HepG2 (cell line): ENCODE results near the gene NRL. TPM values are rescaled to one million over a fixed set of nuclear protein-coding genes. Genes with fewer than 3 reads are reported as not detected.

ENCODE experiments used
- ATF4 ChIP-seq, 2 experiments: fragments of 450-650 bp in 1 of 2; sonication (generic) in 1 of 2; formaldehyde crosslinking; IDR thresholded peaks; 2 replicates each; pipeline versions ENCODE4 v1.5.0 to v1.8.0; 2020 to 2022; ENCODE audit warnings: mild to moderate bottlenecking in 1 of 2, missing genetic modification reagents in 1 of 2
- CREB1 ChIP-seq, 2 experiments: fragments of 450-650 bp in 1 of 2; IDR thresholded peaks; 2 replicates each; pipeline ENCODE4 v1.6.1; 2016 to 2017; ENCODE audit warnings: control low read depth in 1 of 2, mild to moderate bottlenecking in 1 of 2, missing compliant biosample characterization in 1 of 2, missing genetic modification characterization in 1 of 2
- HDAC2 ChIP-seq: sonication (generic); formaldehyde crosslinking; IDR thresholded peaks from 2 replicates; pipeline ENCODE4 v1.4.0; 2020; ENCODE audit warnings: missing genetic modification reagents
- RFXAP ChIP-seq: sonication (generic); formaldehyde crosslinking; IDR thresholded peaks from 2 replicates; pipeline ENCODE4 v1.4.0; 2020; ENCODE audit warnings: missing genetic modification reagents, borderline replicate concordance
- SMARCE1 ChIP-seq: fragments of 450-650 bp; IDR thresholded peaks from 2 replicates; pipeline ENCODE4 v1.6.1; 2017; ENCODE audit warnings: borderline replicate concordance
- USF2 ChIP-seq, 2 experiments: sonication (generic) in 1 of 2; formaldehyde crosslinking in 1 of 2; IDR thresholded peaks; 2 replicates each; pipeline versions ENCODE4 v1.5.1 to v1.6.1; 2011 to 2020; ENCODE audit warnings: borderline replicate concordance in 1 of 2, low read depth in 1 of 2, low read length in 1 of 2, mild to moderate bottlenecking in 1 of 2, missing genetic modification reagents in 1 of 2, moderate library complexity in 1 of 2
- ZFP1 ChIP-seq: IDR thresholded peaks from 2 replicates; pipeline ENCODE4 v1.6.1; 2016
- ZNF253 ChIP-seq: sonication (generic); formaldehyde crosslinking; IDR thresholded peaks from 2 replicates; pipeline ENCODE4 v1.8.0; 2022; ENCODE audit warnings: mild to moderate bottlenecking, missing genetic modification reagents, borderline replicate concordance
- ZNF512B ChIP-seq: sonication (generic); formaldehyde crosslinking; IDR thresholded peaks from 2 replicates; pipeline ENCODE4 v1.5.1; 2020; ENCODE audit warnings: missing genetic modification reagents, mild to moderate bottlenecking, borderline replicate concordance
- ZNF75D ChIP-seq: sonication (generic); formaldehyde crosslinking; IDR thresholded peaks from 2 replicates; pipeline ENCODE4 v1.8.1; 2023; ENCODE audit warnings: missing genetic modification reagents, mild to moderate bottlenecking, borderline replicate concordance
- ZNF768 ChIP-seq: sonication (generic); formaldehyde crosslinking; IDR thresholded peaks from 2 replicates; pipeline ENCODE4 v1.4.0; 2020; ENCODE audit warnings: missing genetic modification reagents
- ZNF841 ChIP-seq: sonication (generic); formaldehyde crosslinking; IDR thresholded peaks from 2 replicates; pipeline ENCODE4 v1.8.1; 2023; ENCODE audit warnings: missing genetic modification reagents, borderline replicate concordance
- polyA plus RNA-seq, 8 experiments: library from polyadenylated mRNA; depleted of rRNA in 3 of 8; stranded (reverse) in 7 of 8; unstranded in 1 of 8; fragments of >200 nt; fragmentation: Illumina TruSeq in 4 of 8; extraction: Trizol in 4 of 8; gene quantifications; 2 replicates each; pipeline versions ENCODE4 v1.2.1 to v1.2.3, GENCODE V29; 2011 to 2016; ENCODE audit warnings: low read depth in 4 of 8, missing spikeins in 1 of 8, mixed read lengths in 1 of 8; ENCODE audit not compliant: insufficient read depth in 1 of 8
- total RNA-seq, 5 experiments: library from RNA; depleted of rRNA; stranded (reverse); fragments of >200 nt; fragmentation: Illumina TruSeq; extraction: Trizol; gene quantifications; 2 replicates each; pipeline ENCODE4 v1.2.3, GENCODE V29; 2016; ENCODE audit warnings: low read depth in 1 of 5
- TF ChIP-seq, protein P1 (sequence below): sonication (generic); formaldehyde crosslinking; conservative IDR thresholded peaks from 2 replicates; pipeline ENCODE4 v1.8.0; 2022; ENCODE audit warnings: low read depth, missing genetic modification reagents
- TF ChIP-seq, protein P2 (sequence below): sonication (generic); formaldehyde crosslinking; IDR thresholded peaks from 2 replicates; pipeline ENCODE4 v1.8.0; 2022; ENCODE audit warnings: missing genetic modification reagents, low read depth, mild to moderate bottlenecking, borderline replicate concordance
- TF ChIP-seq, protein P3 (sequence below): IDR thresholded peaks from 2 replicates; pipeline ENCODE4 v1.6.1; 2012; ENCODE audit warnings: low read length, improper control_type of control experiment

The NRL gene
- total and polyA plus RNA-seq, 2 of the 13 experiments (the other 11 are each of a cell fraction or from before 2014, with no cell fraction given), result 2.5 to 4.7 TPM

DNA sequence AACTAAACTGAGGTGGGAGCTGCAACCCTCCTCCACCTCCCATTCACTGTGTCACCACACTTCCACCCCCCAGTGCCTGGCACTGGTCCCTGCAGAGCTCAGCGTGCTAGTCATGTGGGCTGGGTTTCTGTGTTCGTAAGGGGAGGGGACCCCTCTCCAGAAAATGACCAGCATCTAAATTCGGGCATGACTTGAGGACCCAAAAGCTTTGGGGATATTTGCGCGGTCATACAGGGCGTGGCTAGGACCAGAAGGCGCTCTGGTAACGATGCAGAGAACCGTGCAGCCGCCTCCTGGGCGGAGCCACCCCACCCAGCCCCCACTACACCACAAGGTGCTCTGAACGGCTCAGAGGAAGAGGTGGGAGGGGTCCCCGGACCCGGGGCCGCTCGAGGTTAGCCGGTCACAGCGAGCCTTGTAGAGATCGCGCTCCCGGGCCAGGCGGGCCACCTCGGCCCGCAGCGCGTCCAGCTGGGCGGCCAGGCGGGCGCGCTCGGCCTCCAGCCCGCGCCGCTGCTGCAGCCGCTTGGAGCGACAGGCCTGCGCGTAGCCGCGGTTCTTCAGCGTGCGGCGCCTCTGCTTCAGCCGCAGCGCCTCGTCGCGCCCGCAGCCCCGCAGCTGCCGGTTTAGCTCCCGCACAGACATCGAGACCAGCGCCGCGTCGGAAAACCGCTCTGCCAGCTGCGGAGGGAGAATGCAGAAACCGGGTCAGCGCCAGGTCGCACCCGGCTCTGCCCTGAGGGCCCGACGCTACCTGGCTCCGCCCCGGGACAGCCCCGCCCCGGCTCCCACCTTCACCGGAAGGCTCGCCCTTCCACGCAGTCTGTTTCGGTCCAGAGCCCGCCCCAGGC, 33.6 kb downstream of the NRL start (continued):
- TF ChIP-seq SMARCE1 (no peak), HDAC2 (CRISPR knock-in tag) (peak; percentile 41), ZFP1 (CRISPR knock-in tag) (no peak), ZNF768 (CRISPR knock-in tag) (peak; percentile 89), ZNF253 (0 out of 2 replicates have a peak, but pooled peaks have one; percentile 41), ZNF841 (CRISPR knock-in tag) (no peak), USF2 (IDR thresholded peaks at IDR 0.05; ENCODE audit: low read depth, low read length) (no peak), USF2 (CRISPR knock-in tag; IDR thresholded peaks at IDR 0.05; ENCODE audit: borderline replicate concordance) (no peak), ZNF512B (CRISPR knock-in tag) (no peak), ATF4 (CRISPR knock-in tag; IDR thresholded peaks at IDR 0.05) (no peak), RFXAP (CRISPR knock-in tag) (peak; percentile 62; the same call in 1 of the 2 replicates), ZNF75D (no peak), CREB1 (IDR thresholded peaks at IDR 0.05) (no peak), CREB1 (CRISPR knock-in tag; IDR thresholded peaks at IDR 0.05) (no peak)
- TF ChIP-seq, protein P1, sequence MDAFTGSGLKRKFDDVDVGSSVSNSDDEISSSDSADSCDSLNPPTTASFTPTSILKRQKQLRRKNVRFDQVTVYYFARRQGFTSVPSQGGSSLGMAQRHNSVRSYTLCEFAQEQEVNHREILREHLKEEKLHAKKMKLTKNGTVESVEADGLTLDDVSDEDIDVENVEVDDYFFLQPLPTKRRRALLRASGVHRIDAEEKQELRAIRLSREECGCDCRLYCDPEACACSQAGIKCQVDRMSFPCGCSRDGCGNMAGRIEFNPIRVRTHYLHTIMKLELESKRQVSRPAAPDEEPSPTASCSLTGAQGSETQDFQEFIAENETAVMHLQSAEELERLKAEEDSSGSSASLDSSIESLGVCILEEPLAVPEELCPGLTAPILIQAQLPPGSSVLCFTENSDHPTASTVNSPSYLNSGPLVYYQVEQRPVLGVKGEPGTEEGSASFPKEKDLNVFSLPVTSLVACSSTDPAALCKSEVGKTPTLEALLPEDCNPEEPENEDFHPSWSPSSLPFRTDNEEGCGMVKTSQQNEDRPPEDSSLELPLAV (CRISPR knock-in tag), result no peak
- TF ChIP-seq, protein P2, sequence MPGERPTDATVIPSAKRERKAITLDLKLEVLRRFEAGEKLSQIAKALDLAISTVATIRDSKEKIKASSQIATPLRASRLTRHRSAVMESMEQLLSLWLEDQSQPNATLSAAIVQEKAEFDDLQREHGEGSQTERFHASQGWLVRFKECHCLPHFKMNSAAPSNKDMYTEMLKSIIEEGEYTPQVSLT (CRISPR knock-in tag), result no peak
- TF ChIP-seq, protein P3, sequence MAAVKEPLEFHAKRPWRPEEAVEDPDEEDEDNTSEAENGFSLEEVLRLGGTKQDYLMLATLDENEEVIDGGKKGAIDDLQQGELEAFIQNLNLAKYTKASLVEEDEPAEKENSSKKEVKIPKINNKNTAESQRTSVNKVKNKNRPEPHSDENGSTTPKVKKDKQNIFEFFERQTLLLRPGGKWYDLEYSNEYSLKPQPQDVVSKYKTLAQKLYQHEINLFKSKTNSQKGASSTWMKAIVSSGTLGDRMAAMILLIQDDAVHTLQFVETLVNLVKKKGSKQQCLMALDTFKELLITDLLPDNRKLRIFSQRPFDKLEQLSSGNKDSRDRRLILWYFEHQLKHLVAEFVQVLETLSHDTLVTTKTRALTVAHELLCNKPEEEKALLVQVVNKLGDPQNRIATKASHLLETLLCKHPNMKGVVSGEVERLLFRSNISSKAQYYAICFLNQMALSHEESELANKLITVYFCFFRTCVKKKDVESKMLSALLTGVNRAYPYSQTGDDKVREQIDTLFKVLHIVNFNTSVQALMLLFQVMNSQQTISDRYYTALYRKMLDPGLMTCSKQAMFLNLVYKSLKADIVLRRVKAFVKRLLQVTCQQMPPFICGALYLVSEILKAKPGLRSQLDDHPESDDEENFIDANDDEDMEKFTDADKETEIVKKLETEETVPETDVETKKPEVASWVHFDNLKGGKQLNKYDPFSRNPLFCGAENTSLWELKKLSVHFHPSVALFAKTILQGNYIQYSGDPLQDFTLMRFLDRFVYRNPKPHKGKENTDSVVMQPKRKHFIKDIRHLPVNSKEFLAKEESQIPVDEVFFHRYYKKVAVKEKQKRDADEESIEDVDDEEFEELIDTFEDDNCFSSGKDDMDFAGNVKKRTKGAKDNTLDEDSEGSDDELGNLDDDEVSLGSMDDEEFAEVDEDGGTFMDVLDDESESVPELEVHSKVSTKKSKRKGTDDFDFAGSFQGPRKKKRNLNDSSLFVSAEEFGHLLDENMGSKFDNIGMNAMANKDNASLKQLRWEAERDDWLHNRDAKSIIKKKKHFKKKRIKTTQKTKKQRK, result no peak
